ENCODE measurements around the gene AKAP6.
A peak's percentile ranks its signal among the peaks of the same experiment; 100 is the strongest.
"Not testable (repeated sequence)": the region's sequence is repeated elsewhere in the genome, so short reads cannot be mapped to it uniquely, and the experiment has no call there.

AKAP6 gene

DNA sequence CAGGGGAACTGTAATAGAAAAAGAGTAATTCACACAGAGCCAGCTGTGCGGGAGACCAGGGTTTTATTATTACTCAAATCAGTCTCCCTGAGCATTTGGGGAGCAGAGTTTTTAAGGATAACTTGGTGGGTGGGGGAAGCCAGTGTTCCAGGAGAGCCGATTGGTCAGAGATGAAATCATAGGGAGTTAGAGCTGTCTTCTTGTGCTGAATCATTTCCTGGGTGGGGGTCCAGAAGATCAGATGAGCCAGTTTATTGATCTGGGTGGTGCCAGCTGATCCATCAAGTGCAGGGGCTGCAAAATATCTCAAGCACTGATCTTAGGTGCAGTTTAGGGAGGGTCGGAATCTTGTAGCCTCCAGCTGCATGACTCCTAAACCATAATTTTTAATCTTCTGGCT is 44.1 kb downstream of the AKAP6 start:
- DNase-seq, result not testable (repeated sequence)

DNA sequence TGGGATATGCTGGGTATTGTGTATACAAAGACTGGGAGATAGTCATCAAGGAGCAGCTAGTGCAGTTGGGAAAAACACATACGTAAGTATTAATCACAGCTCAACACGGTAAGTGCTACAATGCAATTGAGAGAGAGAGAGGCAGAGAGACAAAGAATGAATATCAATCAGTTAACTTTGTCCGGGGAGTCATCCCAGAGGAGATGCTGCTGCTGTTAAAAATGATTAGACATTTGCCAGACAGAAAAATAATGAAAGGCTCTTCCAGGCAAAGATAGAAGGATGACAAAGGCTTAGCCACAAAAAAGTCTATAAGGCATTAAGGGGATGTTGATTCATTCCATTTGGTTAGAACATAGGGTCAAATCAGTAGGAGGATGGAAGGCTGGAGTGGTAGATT is 45.1 kb downstream of the AKAP6 start:
- no peak for DNase-seq

DNA sequence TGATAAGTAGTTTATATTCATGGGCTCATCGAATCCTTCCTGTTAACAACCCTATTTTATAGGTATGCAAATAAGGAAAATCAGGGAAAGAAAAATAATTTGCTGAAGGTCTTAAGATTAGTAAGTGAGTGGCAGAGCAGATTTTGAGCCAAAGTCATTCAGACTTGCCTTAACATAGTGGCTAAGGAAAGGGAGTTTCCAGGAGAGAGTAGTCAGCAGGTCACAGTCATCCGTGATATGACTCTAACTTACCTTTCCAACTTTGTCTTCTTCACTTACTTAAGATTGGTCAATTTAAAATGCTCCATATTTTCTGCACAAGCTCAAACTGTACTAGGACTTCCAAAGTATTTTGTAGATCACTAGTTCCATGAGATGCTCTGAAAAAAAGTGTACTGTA is 46.6 kb downstream of the AKAP6 start:
- DNase-seq, result no peak

DNA sequence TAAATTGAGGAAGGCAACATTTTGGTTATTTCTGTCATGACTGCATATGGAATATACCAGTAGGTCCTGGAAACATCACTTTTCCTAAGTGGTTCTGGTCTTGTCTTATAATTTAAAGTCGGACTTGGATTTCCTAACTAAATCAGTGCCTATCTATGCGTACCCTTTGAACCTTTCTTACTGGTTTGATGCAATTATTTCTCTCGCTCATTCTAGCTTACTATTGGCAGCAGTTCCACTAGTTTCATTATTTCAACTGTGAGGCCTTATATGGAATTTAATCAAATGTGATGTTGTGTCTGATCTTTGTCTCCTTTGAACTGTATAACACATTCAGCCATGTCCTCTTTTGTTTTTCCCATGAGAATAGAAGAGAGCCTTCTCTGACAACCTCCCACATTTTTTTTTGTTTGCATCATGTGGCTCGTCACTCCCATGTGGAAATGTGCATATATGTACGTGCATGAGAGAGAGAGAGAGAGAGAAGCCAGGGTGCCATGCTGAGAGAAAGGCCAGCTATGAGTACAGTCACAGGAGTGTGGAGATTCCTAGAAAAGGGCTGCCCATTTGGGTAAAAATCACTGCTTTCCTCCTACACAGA is 48.0 kb downstream of the AKAP6 start:
- DNase-seq, result no peak

DNA sequence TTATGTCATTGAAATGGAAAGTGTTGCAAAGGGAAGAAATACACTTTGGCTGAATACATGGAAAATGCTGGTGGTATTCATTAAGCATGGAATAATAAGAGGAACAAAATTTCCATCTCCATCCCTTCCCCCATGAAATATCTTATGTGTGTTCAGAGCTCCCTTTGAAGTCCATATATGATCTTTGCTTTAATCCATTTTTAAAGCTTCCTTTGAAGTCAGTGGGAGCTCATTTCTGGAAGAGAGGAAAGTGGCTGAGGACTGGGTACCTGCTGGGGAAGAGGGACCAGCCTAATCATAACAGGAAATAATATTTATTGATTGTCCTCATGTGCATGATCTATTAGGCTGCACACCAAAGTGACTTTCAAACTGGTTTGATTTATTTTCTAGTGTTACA is 49.2 kb downstream of the AKAP6 start:
- DNase-seq, result no peak

DNA sequence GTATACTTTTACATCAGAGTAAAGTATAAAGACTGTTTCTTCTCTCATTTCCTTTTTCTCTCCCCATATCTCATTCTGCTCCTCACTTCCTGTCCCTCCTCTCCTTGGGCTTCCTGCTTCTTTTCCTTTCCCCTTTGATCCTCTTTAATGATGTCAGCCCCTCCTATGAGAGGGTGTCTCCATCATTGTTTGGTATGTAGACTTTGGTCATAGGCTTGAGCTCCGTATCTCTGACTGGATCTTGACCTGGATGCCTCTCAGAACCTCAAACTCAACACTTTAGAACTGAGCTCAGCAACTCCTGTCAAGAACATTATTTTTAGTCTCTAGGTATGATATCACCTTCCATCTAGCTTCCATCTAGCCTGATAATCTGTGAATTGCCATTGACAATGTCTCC is 50.3 kb downstream of the AKAP6 start:
- DNase-seq, result no peak

DNA sequence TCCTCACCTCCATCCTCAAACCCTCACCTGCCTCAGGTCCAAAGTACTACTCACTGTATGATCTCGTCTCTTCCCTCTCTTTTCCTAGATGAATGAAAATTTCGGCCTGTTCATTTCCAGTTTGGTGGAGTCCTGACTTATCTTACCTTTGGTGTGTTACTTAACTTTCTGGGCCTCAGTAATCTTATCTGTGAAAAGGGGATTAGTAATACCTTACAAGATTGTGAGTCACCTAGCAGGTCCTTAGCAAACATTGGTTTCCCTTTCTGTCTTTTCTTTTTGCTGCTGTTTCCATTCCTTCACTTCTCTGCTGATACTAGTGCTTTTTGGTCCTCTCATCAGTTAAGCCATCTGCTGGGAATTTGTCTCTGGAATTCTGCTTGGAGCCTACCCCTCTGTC is 52.8 kb downstream of the AKAP6 start:
- no peak for DNase-seq

DNA sequence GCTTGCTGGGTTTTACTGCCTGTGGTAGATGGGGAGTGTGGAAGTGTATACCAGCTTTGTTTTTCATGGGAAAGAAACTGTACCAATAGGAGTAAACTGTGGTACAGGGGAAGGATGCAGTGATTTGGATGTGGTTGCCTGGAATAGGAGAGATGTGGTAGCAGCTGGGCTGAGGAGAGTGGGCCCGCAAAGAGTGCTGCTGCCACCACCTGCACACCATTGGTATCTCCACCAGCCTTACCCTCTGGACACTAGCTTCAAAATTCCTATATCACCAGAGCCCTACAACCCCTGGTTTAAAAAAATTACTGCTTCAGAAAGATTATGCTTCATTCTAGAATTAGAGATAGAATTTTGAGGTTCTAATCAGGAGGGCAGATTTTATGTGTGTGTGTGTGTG is 53.6 kb downstream of the AKAP6 start:
- peak; percentile 4 for DNase-seq

DNA sequence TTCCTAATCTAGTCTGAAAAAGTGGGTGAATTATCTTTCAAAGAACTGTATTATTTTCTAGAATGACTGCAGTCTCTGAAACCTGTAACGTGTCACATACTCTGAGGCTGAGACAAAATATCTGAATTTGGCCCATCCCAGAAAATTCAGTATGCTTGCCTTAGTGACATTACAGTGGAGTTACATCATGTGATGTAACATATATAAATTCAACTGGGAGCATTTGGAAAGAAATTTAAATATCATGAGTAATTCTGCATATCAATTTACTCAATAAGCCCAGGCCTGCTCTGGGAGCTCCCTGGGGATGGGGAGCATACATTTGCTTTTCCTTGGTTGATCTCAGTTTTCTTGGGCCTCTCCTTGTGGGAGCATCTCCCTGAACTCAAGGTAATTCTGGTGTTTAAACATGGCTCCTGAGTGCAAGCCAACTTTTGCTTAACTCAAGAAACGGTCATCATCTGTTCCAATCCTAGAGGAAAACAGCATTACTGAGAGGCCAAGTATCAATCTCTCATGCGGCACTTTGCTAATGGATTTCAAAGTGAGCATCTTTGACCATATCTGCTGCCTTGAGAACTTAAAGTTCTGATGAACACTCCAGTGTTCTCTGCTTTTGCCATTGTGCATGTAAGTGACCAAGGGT is 54.4 kb downstream of the AKAP6 start:
- no peak for DNase-seq

DNA sequence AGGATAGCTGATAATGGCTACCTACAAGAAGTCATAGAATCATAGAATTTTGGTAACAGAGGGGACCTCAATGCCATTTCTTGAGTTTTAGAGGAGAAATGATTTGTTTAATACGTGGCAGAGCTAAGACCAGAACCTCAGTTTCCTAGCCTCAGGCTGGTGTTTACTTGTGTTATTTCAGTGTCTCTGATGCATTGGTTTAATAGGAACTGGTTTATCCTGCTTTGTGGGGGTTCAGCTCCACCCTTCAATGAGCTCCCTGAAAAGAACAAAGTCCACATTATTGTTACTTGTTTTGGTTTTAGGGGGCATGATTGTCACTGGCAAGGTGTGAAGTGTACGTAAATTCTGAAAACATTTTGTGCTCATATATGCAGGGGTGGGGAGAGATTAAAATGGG is 55.4 kb downstream of the AKAP6 start:
- DNase-seq, result no peak

DNA sequence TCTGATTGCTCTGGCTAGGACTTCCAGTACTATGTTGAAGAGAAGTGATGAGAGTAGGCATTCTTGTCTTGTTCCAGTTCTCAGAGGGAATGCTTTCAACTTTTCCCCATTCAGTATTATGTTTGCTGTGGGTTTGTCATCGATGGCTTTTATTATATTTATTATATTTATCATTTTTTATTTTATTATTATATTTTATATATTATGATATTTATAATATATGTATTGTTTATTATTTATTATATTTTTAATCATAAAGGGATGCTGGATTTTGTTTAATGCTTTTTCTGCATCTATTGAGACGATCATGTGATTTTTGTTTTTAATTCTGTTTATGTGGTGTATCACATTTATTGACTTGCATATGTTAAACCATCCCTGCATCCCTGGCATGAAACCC is 58.2 kb downstream of the AKAP6 start:
- not testable (repeated sequence) for DNase-seq

DNA sequence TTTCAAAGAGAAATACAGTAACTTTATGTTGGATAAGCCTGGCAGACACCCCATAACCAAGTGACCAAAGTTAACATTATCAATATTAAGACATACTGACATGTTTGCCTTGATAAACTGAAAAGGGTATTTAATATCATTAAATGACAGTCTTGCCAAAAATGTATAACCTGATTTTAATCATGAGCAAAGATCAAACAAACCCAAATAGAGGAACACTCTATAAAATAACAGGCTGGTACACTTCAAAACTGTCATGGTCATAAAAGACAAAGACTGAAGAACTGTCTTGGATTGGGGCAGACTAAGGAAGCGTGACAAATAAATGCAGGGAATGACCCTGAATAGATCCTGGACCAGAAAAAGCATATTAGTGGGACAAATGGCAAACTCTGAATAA is 64.0 kb downstream of the AKAP6 start:
- no peak for DNase-seq

DNA sequence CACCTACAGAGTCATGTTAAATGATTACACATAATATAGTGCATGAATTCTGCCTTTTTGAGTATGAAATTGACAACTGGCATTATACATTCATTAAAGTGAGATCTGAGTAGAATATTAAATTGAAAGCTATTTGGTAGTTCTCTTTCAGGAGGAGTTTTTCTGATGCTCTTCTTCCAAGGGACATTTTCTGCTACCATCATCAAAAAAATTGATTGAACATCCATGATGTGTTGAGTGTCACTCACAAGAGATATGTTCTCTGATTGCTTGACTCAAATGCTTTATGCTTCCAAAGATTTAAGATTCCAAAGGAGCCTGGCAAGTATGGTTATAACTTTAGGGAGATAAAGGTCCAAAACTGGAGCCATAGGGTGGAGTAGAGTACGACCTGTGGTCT is 64.9 kb downstream of the AKAP6 start:
- no peak for DNase-seq

DNA sequence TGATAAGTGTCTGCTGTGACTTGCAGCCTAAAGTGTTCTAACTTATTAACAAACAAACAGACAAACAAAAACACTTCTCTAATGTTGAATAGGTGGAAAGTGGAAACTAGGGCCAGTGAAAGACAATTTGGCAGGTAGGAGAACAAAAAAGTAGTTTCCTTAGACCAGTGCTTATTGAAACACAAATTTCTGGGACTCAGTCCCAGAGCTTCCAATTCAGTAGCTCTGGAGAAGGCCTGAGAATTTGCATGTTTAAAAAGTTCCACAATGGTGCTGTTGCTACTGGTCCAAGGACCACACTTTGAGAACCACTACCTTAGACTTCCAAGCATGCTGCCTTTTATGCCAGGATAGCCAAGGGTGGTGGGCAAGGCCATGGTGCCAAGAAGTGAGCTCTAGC is 67.8 kb downstream of the AKAP6 start:
- DNase-seq, result no peak

DNA sequence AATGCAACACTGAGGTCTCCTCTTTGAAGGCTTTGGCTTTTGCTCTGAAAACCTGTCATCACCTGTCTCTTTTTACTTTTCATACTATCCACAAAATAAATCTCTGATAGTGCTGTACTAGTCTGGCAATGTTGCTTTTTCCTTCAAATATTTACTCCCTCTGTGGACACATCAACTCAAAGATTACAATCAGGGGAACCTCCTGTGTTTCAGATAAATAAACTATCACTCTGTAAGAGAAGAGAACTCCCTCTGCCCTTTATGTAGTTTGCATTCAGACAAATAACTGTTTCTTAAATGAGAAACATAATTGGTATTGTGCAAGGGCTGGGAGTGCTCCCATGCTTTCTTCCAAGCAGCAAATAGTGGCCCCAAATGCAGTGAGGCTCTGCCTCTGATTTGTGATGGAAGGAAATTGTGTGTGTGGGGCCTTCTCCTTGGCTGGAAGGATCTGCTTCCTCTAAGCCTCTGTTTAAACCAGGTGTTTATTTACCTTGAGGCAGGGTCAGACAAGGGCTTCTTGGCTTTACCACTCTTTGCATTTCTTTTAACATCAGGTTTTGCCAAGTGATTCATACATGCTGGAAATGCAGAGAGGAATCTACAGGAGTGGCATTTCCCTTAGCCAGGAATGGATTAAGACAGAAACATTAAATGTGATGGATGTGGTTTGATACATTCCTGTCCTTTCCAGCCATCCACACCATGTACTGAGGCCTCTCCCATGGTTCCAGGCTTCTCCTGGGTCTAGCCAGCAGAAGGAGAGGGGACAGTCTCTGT is 69.0 kb downstream of the AKAP6 start:
- no peak for DNase-seq

DNA sequence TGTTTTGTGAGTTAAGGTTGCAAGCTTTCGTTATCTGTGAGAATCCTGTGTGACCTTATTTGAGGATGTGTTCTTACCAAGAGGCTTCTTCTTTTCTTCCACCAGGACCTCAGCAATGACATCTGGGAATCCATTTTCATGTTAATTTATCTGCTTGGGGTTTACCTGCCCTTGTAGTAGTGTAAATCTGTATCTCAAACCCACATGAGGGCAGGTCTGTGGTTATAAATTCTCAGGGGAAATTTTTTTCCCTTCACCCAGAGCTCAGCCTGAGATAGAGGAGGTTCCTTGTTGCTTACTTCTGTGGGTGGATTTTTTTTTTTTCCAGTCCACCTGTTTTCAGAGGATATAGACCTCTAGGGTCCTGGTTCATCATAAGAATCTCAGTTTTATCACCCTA is 70.8 kb downstream of the AKAP6 start:
- DNase-seq, result no peak

DNA sequence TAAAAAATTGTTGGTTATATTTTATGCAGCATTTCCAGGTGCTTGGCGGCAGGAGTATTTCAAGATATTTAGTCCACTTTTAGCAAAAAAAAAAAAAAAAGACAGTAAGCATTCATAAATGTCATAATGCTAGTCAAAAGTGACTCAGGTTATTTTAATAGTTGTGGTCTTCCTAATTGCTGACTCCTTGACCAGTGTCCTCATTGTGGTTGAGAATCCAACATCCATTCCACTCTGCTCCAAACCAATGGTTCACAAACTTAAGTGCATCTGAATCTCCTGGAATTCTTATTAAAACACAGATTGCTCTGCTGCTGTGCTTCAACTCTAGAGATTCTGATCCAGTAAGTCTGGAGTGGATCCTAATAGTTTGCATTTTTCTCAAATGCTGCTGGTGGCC is 71.4 kb downstream of the AKAP6 start:
- no peak for DNase-seq

DNA sequence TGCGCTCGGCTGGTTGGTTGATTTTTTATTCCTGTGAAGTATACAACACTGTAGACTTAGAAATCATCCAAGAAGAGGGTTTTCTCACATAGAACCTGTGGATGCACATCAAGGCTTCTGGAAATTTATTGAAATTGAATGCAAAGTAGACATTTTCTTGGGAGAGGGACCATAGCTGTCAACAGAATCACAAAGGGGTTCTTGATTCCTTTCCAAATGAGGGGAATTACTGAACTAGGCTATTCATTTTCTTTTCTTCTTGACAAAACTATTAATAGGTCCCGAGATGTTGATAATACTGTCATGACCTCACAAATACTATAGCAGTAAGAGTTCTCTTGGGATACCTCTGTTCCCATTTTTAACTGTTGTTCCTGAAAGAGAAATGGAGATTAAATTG is 73.9 kb downstream of the AKAP6 start:
- no peak for DNase-seq

DNA sequence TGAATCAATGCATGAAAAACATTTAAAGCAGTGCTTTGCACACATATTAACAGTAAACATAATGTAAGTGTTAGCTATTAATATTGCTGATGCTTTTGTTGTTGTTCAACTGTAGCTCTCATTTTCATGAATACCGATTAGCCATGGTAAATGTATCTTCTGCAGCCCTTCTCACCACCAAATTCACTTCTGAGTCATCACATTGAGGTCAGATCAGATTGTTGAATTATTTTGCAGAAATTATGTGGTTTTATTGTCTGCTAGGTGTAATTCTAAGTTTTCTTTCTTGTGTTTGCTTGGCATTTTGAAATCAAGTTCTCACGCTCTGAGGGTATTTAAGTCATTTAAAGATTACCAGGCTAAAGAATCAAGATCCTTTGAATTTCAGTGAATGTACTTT is 74.6 kb downstream of the AKAP6 start:
- no peak for DNase-seq

DNA sequence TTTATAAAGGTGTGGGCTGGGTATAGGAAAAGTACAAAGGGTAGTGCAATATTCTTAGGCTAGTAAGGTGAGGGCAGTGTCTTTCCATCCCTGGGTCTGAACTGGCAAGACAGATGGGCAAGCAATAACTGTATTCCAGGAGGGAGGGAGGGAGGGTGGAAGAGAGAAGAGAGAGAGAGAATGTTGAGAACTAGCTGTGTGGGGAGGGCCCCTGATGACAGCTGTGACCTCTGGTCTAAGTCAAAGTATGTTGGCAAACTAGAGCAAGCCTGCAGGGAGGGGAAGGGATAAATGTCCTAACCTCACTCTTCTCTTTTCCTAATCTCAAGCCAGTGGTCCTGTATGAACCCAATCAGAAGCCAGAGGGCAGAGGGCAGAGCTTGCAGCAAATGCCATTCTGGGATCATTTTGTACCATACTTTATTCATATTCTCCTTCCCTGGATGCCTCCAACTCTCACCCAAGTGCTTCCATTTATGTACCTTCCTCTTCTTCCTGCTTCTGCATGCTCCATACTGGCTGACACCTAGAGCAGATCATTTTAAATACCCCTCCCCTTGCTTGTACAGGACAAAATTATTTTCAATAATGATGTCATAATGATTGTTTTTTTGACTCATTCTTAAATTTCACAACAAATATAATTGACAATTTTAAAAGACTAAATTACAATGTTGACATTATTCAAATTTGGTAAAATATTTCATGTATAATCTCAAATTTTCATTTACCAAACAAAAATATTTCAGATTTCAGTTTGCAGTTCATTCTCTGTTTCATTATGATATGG is 75.9 kb downstream of the AKAP6 start:
- no peak for DNase-seq

DNA sequence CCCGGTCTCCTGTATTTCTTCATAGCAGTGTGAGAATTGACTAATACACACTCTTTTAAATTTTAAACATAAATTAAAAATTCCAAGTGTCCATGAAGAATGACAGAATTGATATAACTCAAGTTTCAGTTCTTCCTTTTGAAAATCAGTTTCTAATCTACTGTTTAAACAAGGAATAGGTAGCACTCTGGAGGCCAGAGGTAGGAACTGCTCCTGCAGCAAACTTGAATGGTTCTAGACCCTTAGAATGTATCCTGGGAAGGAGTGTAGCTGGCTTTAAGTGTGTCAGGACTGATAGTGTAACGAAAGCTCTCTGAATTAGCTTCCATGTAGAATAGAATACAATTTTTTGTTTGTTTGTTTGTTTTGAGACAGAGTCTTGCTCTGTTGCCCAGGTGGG is 76.8 kb downstream of the AKAP6 start:
- DNase-seq, result no peak

DNA sequence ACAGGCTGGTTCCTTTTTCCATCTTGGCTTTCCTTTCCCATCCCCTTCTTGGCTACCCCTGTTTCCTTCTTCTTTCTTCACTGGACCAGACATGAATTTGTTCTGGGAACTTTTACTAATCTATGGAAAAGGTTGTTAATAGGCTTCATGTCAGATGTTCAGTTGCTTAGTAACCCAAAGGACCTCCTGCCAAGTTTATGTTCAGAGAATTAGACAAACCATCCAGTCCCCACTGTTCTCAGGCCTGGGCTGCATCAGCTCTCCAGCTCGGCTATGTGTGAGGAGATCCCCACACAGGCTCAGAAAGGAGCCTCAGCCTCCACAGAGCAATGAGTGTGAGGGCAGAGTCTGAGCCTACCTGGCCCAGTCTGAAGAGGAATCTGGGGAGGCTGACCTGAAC is 78.0 kb downstream of the AKAP6 start:
- no peak for DNase-seq

DNA sequence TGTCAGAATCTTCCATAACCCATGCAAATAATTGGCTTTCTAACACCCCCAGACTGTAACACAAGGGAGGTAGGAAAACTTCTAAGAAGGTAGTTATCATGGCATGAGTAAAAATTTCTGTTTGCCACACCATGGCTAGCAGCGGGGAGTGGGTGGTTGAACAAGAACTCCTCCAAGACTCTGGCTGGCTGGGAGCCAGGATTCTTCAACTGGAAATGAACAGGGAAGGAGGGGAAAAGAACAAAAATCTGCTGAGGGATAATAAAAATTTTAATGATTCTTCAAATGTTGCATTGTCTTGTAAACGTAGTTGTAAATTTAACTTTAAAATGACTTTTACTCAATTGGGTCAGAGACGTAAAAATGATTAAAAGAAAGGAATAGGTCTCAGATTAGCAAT is 78.9 kb downstream of the AKAP6 start:
- DNase-seq, result no peak

DNA sequence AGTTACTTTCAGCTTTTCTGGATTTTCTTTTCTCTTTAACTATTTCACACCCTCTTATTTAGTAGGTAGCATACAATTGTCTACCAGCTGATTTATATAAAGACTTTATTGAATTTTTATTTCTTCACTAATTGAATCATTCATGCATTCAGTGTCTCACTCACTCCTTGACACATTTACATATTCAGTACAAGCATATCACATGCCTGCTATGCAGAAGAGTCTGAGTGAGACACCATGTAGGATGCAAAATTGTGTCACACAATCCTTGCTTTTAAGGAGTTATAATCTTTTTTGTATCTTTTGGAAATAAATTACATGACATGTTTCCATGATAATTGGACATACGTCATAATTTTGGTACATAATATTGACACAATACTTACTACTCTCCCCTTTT is 83.0 kb downstream of the AKAP6 start:
- DNase-seq, result no peak
